ENCODE measurements around the gene SPAG9.

SPAG9 gene

DNA sequence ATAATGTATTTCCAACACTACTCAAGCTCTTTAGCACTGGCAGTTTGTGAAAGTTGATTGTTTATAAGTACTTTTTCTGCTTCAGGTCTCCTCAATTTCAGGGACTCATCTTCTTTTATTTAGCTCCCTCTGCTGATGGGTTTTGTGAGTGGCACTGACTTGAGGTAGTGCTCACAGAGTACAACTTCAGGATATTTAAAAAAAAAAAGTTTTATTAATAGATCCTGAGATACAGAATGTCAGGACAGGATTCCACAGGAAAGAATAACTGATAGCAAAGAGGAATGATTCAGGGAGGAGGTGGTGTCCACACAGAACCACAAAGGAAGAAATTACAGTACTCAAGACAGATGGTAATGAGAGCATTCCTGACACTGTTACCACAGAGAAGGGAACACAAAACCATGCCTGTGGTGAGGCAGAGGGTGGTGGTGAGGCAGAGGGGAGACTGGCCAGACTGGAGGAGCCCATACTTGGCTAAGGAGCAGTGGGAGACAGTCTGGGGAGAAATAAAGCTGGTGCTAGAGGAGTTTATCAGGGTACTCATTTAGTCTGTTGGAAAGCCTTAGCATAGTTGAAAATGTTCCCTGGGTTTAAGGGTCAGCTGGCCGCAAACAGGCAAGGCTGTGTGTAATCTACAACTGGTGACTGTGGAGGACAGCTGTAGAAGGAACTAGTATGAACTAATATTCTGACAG, 63.7 kb downstream of the SPAG9 start:
- Histone ChIP-seq H3K27ac (peak overlapping the region; percentile 79), H3K36me3 (replicated peaks) (no peaks in the 10 kb centered on the region)
- in situ Hi-C loops (cut with HindIII; ENCODE audit: low pct_ligation_motif_present, low sequenced_read_pairs), result no loop called here

DNA sequence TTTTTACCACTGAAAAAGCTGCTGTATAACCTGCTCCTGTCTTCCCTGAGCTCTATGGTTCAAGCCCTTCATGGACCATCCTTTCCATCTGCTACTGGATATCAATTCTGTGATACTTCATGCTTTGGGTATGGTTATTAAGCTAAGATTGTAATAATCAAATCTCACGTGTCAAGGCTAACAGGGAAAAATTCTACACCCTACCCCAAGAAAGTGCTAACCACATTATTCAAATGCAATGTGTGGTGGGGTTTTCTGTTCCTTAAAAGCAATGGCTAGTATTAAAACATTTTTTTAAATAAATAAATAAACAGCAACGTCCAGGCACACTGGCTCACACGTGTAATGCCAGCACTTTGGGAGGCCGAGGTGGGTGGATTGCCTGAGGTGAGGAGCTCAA, 65.9 kb downstream of the SPAG9 start:
- H3K27ac ChIP-seq, result no peak overlapping the region
- TF ChIP-seq, protein P1, sequence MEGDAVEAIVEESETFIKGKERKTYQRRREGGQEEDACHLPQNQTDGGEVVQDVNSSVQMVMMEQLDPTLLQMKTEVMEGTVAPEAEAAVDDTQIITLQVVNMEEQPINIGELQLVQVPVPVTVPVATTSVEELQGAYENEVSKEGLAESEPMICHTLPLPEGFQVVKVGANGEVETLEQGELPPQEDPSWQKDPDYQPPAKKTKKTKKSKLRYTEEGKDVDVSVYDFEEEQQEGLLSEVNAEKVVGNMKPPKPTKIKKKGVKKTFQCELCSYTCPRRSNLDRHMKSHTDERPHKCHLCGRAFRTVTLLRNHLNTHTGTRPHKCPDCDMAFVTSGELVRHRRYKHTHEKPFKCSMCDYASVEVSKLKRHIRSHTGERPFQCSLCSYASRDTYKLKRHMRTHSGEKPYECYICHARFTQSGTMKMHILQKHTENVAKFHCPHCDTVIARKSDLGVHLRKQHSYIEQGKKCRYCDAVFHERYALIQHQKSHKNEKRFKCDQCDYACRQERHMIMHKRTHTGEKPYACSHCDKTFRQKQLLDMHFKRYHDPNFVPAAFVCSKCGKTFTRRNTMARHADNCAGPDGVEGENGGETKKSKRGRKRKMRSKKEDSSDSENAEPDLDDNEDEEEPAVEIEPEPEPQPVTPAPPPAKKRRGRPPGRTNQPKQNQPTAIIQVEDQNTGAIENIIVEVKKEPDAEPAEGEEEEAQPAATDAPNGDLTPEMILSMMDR (IDR thresholded peaks at IDR 0.05; ENCODE audit: low read depth, low read length, missing control alignments), result no peak
- no peaks in the 10 kb centered on the region for H3K36me3 ChIP-seq (replicated peaks)
- H3K4me3 ChIP-seq (ENCODE audit: low read depth, low read length), result no peak overlapping the region
- no peaks in the 10 kb centered on the region for H3K27me3 ChIP-seq (replicated peaks)
- in situ Hi-C loops (cut with HindIII; ENCODE audit: low pct_ligation_motif_present, low sequenced_read_pairs), result no loop called here
- DNase-seq, result no peak

More for the DNA sequence above, 63.7 kb downstream of the SPAG9 start:
- TF ChIP-seq, protein P1 (IDR thresholded peaks at IDR 0.05; ENCODE audit: low read depth, low read length, missing control alignments), result peak; percentile 69
- Histone ChIP-seq H3K4me3 (ENCODE audit: low read depth, low read length) (no peak overlapping the region), H3K27me3 (replicated peaks) (no peaks in the 10 kb centered on the region)
- DNase-seq, result peak; percentile 94

DNA sequence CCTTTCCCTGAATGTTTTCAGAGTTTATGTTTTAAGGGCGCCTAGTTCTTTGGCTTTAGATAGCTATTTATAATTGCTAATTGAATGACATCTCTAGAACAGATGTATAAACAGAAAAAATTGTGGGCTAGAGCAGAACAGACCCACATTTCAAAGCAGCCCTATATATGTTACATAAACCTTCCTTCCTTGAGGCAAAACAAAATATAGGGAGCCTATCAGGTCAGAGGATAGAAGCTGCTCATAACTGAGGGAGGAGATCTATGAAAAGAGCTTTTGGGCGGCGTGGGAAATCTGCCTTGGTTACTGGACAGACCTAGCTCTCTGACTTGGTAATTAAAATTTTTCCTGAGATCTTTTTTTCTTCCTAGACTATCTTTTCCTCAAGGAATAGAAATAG, 68.4 kb downstream of the SPAG9 start:
- in situ Hi-C loops (cut with HindIII; ENCODE audit: low pct_ligation_motif_present, low sequenced_read_pairs), result no loop called here
- DNase-seq, result no peak
- TF ChIP-seq, protein P1 (IDR thresholded peaks at IDR 0.05; ENCODE audit: low read depth, low read length, missing control alignments), result no peak

DNA sequence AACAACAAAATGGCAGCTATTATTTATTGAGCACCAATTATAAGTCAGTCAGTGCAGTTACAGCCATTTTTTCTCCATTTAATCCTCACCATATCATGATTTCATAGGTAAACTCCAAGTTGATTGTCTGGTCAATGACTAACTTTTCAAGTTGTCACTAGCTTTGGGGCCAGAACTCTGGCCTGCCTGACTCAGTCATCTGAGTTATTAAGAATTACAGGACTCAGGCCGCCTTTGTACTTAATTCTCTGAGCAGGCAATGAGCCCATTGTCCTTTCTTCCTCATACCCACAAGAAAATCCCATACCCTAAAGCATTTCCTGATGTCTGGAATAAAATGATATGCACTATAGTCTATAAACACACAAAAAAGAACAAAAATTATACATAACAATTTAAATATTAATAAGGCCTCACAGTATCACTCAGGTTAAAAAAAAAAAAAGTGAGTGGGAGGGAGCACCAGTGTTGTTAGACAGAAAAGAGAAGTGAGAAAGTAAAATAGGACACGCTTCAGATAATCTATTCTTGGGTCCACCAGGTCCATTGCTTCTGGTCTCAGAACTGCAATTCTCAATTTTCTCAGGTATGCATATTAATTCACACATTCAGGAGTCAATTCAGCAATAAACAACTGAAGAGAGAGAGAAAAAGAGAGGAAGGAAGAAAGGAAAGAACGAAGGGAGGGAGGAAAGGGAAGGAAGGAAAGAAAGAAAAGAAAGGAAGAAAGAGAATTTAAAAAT, 70.2 kb downstream of the SPAG9 start:
- H3K36me3 ChIP-seq (replicated peaks), result no peaks in the 10 kb centered on the region
- TF ChIP-seq, protein P1 (IDR thresholded peaks at IDR 0.05; ENCODE audit: low read depth, low read length, missing control alignments), result no peak
- no peak overlapping the region for H3K27ac ChIP-seq
- in situ Hi-C loops (cut with HindIII; ENCODE audit: low pct_ligation_motif_present, low sequenced_read_pairs), result no loop called here
- no peak overlapping the region for H3K4me3 ChIP-seq (ENCODE audit: low read depth, low read length)
- DNase-seq, result no peak
- H3K27me3 ChIP-seq (replicated peaks), result no peaks in the 10 kb centered on the region

More for the DNA sequence above, 68.4 kb downstream of the SPAG9 start:
- H3K27ac ChIP-seq, result no peak overlapping the region
- H3K36me3 ChIP-seq (replicated peaks), result no peaks in the 10 kb centered on the region
- H3K4me3 ChIP-seq (ENCODE audit: low read depth, low read length), result no peak overlapping the region
- no peaks in the 10 kb centered on the region for H3K27me3 ChIP-seq (replicated peaks)

DNA sequence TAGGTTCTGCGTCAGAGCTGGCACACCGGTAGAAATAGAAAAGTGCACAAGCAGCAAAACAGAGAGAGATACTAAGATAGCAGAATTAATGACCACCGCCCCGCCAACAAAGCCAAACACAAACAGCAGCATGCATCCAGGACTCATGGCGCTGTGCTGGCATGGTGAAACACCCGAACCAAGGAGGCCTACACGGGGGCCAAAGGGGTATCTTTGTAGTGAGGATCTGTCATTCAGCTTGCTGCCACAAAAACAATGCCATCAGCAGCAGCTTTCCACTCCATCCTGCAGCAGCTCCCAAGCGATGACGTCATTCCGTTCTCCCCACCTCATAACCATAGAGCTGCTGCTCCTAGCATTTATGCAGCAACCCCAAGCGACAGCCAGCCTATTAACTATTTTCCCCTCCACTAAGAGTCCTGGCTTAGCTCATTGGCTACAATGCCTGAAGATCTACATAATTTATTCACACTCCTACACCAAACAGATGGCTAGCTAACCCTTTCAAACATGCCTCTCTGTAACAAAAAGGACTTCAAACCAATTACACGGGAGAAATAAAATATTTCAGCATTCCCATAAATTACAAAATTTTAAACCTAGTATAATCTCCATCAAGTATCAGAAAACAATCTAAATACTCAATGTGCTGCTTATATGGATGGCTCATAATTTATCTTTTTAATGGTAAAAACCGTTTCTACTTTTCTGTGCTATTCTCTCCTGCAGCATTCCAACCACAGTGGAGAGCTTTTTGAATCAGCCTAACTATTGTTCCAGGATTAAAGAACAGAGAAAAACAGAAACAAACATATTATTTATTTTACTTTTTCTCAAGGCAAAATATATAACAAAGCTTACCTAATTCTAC, 73.9 kb downstream of the SPAG9 start:
- Histone ChIP-seq H3K4me3 (ENCODE audit: low read depth, low read length) (peak overlapping the region; percentile 43), H3K27me3 (replicated peaks) (no peaks in the 10 kb centered on the region), H3K36me3 (replicated peaks) (no peaks in the 10 kb centered on the region), H3K27ac (no peak overlapping the region)
- peak; percentile 85 for DNase-seq
- in situ Hi-C loops (cut with HindIII; ENCODE audit: low pct_ligation_motif_present, low sequenced_read_pairs), result no loop called here
- TF ChIP-seq, protein P1 (IDR thresholded peaks at IDR 0.05; ENCODE audit: low read depth, low read length, missing control alignments), result no peak

All from brain microvascular endothelial cell (primary cell).